ENCODE data around the gene ASCC1.
A peak's percentile ranks its signal among the peaks of the same experiment; 100 is the strongest.

Gene ASCC1

GRCh38 chr10:72096115-72097000, 119.7 kb downstream of the ASCC1 start:
- peak; percentile 37 for DNase-seq

- no peak for DNase-seq
Measured at GRCh38 chr10:72095195-72095594, 120.9 kb downstream of the ASCC1 start.

- no peak for DNase-seq
Measured at GRCh38 chr10:72094574-72094973, 121.5 kb downstream of the ASCC1 start.

- no peak for DNase-seq
Measured at GRCh38 chr10:72093450-72093849, 122.6 kb downstream of the ASCC1 start.

- DNase-seq: no peak
Measured at GRCh38 chr10:72092987-72093386, 123.1 kb downstream of the ASCC1 start.

GRCh38 chr10:72092171-72092924, 123.7 kb downstream of the ASCC1 start:
- DNase-seq: no peak

GRCh38 chr10:72090326-72090725, 125.8 kb downstream of the ASCC1 start:
- DNase-seq: no peak

- DNase-seq: no peak
Measured at GRCh38 chr10:72089618-72090017, 126.5 kb downstream of the ASCC1 start.

GRCh38 chr10:72088889-72089575, 127.0 kb downstream of the ASCC1 start:
- peak; percentile 9 for DNase-seq

- no peak for DNase-seq
Measured at GRCh38 chr10:72087969-72088888, 127.8 kb downstream of the ASCC1 start, which contains the start of gene SPOCK2. TSS of gene SPOCK2 (minus strand) at chr10:72088551. CDS start at chr10:72088328, 223 bp downstream.

GRCh38 chr10:72087392-72087968, 128.6 kb downstream of the ASCC1 start:
- DNase-seq: no peak

- DNase-seq: no peak
Measured at GRCh38 chr10:72086466-72087391, 129.3 kb downstream of the ASCC1 start.

- DNase-seq: no peak
Measured at GRCh38 chr10:72085864-72086465, 130.1 kb downstream of the ASCC1 start.

GRCh38 chr10:72085166-72085565, 130.9 kb downstream of the ASCC1 start:
- no peak for DNase-seq

- DNase-seq: no peak
Measured at GRCh38 chr10:72083790-72084459, 132.2 kb downstream of the ASCC1 start.

GRCh38 chr10:72082856-72083789, 133.0 kb downstream of the ASCC1 start:
- DNase-seq: no peak

GRCh38 chr10:72081772-72082590, 134.1 kb downstream of the ASCC1 start:
- DNase-seq: no peak

GRCh38 chr10:72081210-72081609, 134.9 kb downstream of the ASCC1 start:
- no peak for DNase-seq

Measured in fibroblast of upper back skin (primary cell).